CD4-positive, alpha-beta T cell (primary cell): Measurements from ENCODE around the gene CLSTN3. TPM values are rescaled to one million over a fixed set of nuclear protein-coding genes. Genes with fewer than 3 reads are reported as not detected.

ENCODE experiments used
- ATAC-seq: fragments of 200-7000 bp; cut with Tn5 transposase; one replicate; pipeline ENCODE4 v1.10.0; 2022; ENCODE audit warnings: mild to moderate bottlenecking; ENCODE audit not compliant: poor library complexity
- CTCF ChIA-PET: fragments of 350-600 bp; sonication (Branson Sonifier 250); formaldehyde crosslinking; loops from one replicate; lab custom pipeline; 2021; ENCODE audit warnings: antibody characterized with exemption, inconsistent platforms; lab: Charles Lee
- POLR2A ChIA-PET: fragments of 350-600 bp; sonication (Branson Sonifier 250); formaldehyde crosslinking; loops from one replicate; lab custom pipeline; 2021; ENCODE audit warnings: antibody characterized with exemption, inconsistent platforms; lab: Charles Lee
- DNase-seq, 14 experiments: peaks; one replicate each; pipeline ENCODE4 v3.0.0-alpha.2; 2013 to 2020; ENCODE audit warnings: mixed read lengths in 2 of 14
- H3K27ac ChIP-seq, 2 donors: one replicate each; pipeline versions ENCODE4 v1.5.1 to v1.7.0; 2013; ENCODE audit warnings: low read length in 2 of 2, low read depth in 1 of 2, mild to moderate bottlenecking in 1 of 2
- H3K27me3 ChIP-seq, 2 experiments: 1 replicate in 1 of 2; 2 replicates in 1 of 2; pipeline versions ENCODE4 v1.6.1 to v1.7.0; 2013; ENCODE audit warnings: low read length in 2 of 2, control low read depth in 1 of 2, mild to moderate bottlenecking in 1 of 2, moderate library complexity in 1 of 2; ENCODE audit not compliant: insufficient read depth in 2 of 2, control insufficient read depth in 1 of 2
- H3K36me3 ChIP-seq: one replicate; pipeline ENCODE4 v1.6.1; 2013; ENCODE audit warnings: low read length, control low read depth; ENCODE audit not compliant: insufficient read depth
- H3K4me1 ChIP-seq: one replicate; pipeline ENCODE4 v1.6.1; 2013; ENCODE audit warnings: low read length, control low read depth; ENCODE audit not compliant: insufficient read depth
- H3K4me3 ChIP-seq: one replicate; pipeline ENCODE4 v1.5.1; 2013; ENCODE audit warnings: mild to moderate bottlenecking, low read length, moderate library complexity
- H3K9me3 ChIP-seq, 2 experiments: 1 replicate in 1 of 2; 2 replicates in 1 of 2; pipeline versions ENCODE4 v1.6.1 to v1.7.0; 2013; ENCODE audit warnings: low read length in 2 of 2, mild to moderate bottlenecking in 2 of 2, control low read depth in 1 of 2, moderate library complexity in 1 of 2; ENCODE audit not compliant: control insufficient read depth in 1 of 2, insufficient read depth in 1 of 2
- H3K27ac Mint-ChIP-seq: one replicate; pipeline ENCODE4 v1.8.0; 2020; ENCODE audit warnings: mixed read lengths
- H3K27me3 Mint-ChIP-seq: one replicate; pipeline ENCODE4 v1.8.0; 2021; ENCODE audit warnings: mixed read lengths
- H3K36me3 Mint-ChIP-seq: one replicate; pipeline ENCODE4 v1.8.0; 2021; ENCODE audit warnings: low read depth, mixed read lengths
- H3K4me1 Mint-ChIP-seq: one replicate; pipeline ENCODE4 v1.8.0; 2021; ENCODE audit warnings: low read depth, mixed read lengths
- H3K4me3 Mint-ChIP-seq: one replicate; pipeline ENCODE4 v1.8.0; 2020; ENCODE audit warnings: mild to moderate bottlenecking, mixed read lengths
- H3K9me3 Mint-ChIP-seq: one replicate; pipeline ENCODE4 v1.8.0; 2020; ENCODE audit warnings: mixed read lengths
- intact Hi-C, 2 experiments: fragments of 100-400 bp; cut with DNase I in 1 of 2; cut with micrococcal nuclease in 1 of 2; formaldehyde crosslinking; loops; one replicate each; pipeline versions ENCODE4 v1.15.1 to v1.9.0; 2023 to 2025; cut with DNase I, micrococcal nuclease
- total RNA-seq, 174 experiments: library from RNA in 2 of 174; stranded (reverse) in 2 of 174; gene quantifications; one replicate each; pipeline ENCODE4 v1.2.3 and lab custom pipeline; 2021 to 2026
- TF ChIP-seq, protein P1 (sequence below): fragments of 200-600 bp; IDR thresholded peaks from one replicate; pipeline ENCODE4 v1.8.0; 2022; ENCODE audit warnings: antibody characterized with exemption, mild to moderate bottlenecking

The CLSTN3 gene
- total RNA-seq, 2 experiments from 2014 or later: 29.1 to 33.9 TPM

DNA sequence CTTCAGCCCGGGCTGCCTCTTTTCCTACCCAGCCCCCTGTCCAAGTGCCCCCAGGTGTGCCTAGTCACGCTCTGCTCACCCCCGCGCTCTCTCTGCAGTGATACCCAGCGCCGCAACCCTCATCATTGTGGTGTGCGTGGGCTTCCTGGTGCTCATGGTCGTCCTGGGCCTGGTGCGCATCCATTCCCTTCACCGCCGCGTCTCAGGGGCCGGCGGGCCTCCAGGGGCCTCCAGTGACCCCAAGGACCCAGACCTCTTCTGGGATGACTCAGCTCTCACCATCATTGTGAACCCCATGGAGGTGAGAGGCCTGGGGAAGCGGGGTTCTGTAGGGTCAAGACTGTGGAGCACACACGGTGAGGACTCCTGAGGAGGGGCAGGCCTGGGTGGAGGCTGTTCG is 27.2 kb downstream of the CLSTN3 start:
- no peak for ATAC-seq
- peaks cover 44% of the 10 kb centered on the region for H3K36me3 Mint-ChIP-seq
- no peaks in the 10 kb centered on the region for H3K9me3 ChIP-seq
- POLR2A ChIA-PET: no interaction called here
- no peak overlapping the region for H3K4me3 ChIP-seq
- H3K36me3 ChIP-seq: peaks cover 53% of the 10 kb centered on the region
- TF ChIP-seq, protein P1, sequence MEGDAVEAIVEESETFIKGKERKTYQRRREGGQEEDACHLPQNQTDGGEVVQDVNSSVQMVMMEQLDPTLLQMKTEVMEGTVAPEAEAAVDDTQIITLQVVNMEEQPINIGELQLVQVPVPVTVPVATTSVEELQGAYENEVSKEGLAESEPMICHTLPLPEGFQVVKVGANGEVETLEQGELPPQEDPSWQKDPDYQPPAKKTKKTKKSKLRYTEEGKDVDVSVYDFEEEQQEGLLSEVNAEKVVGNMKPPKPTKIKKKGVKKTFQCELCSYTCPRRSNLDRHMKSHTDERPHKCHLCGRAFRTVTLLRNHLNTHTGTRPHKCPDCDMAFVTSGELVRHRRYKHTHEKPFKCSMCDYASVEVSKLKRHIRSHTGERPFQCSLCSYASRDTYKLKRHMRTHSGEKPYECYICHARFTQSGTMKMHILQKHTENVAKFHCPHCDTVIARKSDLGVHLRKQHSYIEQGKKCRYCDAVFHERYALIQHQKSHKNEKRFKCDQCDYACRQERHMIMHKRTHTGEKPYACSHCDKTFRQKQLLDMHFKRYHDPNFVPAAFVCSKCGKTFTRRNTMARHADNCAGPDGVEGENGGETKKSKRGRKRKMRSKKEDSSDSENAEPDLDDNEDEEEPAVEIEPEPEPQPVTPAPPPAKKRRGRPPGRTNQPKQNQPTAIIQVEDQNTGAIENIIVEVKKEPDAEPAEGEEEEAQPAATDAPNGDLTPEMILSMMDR: no peak
- intact Hi-C loops: no loop called here
- H3K4me1 ChIP-seq: no peaks in the 10 kb centered on the region
- H3K4me3 Mint-ChIP-seq: no peak overlapping the region
- no peak overlapping the region for H3K27ac ChIP-seq
- peaks cover 0 to 3% of the 10 kb centered on the region in 2 experiments for H3K27me3 ChIP-seq
- no peaks in the 10 kb centered on the region for H3K27me3 Mint-ChIP-seq
- peak in 1 of 14 experiments; percentile 9 for DNase-seq
- CTCF ChIA-PET: no interaction called here
- no peaks in the 10 kb centered on the region for H3K4me1 Mint-ChIP-seq
- no peak overlapping the region for H3K27ac Mint-ChIP-seq
- H3K9me3 Mint-ChIP-seq: no peaks in the 10 kb centered on the region

DNA sequence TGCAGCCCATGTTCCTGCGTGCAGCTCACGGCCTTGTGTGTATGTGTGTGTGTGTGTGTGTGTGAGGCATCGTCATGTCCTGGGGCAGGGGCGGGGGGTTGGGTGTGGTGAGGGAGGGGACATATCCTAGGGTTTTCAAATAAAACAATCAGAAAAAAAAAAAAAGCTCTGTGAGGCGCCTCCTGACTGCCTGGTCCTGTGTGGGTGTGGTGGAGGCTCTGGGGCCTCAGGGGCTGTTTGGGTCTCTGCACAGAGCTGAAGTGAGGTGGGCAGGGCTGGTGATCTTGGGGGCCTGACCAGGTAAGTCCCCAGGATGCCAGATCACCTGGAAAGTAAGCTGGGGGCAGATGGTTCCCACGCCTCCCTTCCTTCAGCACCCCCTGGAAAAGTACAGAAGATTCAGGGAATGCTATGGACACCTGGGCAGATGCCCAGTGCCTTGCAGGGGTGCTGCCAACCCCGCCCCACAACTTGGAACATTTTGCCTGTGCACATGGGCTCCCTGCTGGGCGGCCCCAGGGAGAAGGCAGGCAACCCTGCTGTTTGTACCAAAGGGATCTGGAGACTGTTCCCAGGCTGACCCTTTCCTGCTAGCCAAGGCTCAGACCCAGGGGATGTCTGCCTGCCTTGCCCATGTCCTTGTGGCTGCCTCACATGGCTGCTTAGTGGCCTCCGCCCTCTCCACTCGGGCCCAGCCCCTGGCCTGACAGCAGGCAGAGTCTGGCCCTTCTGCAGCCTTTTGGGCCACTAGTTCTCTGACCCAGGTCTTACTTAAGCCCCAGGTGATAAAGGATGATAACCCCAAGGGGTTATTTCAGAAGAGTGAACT is 28.8 kb downstream of the CLSTN3 start:
- POLR2A ChIA-PET: no interaction called here
- H3K36me3 ChIP-seq: peaks cover 37% of the 10 kb centered on the region

GRCh38 chr12:7160183-7160582 is 30.0 kb downstream of the CLSTN3 start:
- peaks cover 27% of the 10 kb centered on the region for H3K36me3 ChIP-seq
- ChIA-PET CTCF (no interaction called here), POLR2A (no interaction called here)
- H3K4me3 ChIP-seq: no peak overlapping the region
- Mint-ChIP-seq H3K9me3 (no peaks in the 10 kb centered on the region), H3K4me3 (no peak overlapping the region), H3K27me3 (peaks cover 16% of the 10 kb centered on the region), H3K27ac (no peak overlapping the region), H3K36me3 (peaks cover 21% of the 10 kb centered on the region), H3K4me1 (peaks cover 13% of the 10 kb centered on the region)
- peaks cover 8% of the 10 kb centered on the region for H3K4me1 ChIP-seq
- TF ChIP-seq, protein P1: no peak
- intact Hi-C loops: no loop called here
- peaks cover 0 to 4% of the 10 kb centered on the region in 2 experiments for H3K27me3 ChIP-seq
- H3K27ac ChIP-seq: no peak overlapping the region
- H3K9me3 ChIP-seq: no peaks in the 10 kb centered on the region
- ATAC-seq (no peak), DNase-seq (no peak)

More for the DNA sequence above, 28.8 kb downstream of the CLSTN3 start:
- Mint-ChIP-seq H3K4me1 (peaks cover 13% of the 10 kb centered on the region), H3K4me3 (no peak overlapping the region), H3K27me3 (peaks cover 9% of the 10 kb centered on the region), H3K27ac (no peak overlapping the region), H3K9me3 (no peaks in the 10 kb centered on the region), H3K36me3 (peaks cover 33% of the 10 kb centered on the region)
- no peak overlapping the region for H3K27ac ChIP-seq
- no peaks in the 10 kb centered on the region for H3K9me3 ChIP-seq
- H3K4me3 ChIP-seq: no peak overlapping the region
- CTCF ChIA-PET: interaction anchor here (0.6 kb wide), 1 partner anchor 94 kb away, joined by 4 read pairs; no protein-coding TSS in a partner anchor
- TF ChIP-seq, protein P1: no peak
- ATAC-seq: no peak
- intact Hi-C loops: no loop called here
- peaks cover 0 to 4% of the 10 kb centered on the region in 2 experiments for H3K27me3 ChIP-seq
- peaks cover 8% of the 10 kb centered on the region for H3K4me1 ChIP-seq
- peak in 1 of 14 experiments; percentile 10 for DNase-seq
